Rectal smooth muscle tissue (tissue), 1 donor: ENCODE data around the gene BBX.

Experiments
- H3K27ac ChIP-seq: one replicate; pipeline ENCODE4 v1.7.0; 2013; ENCODE audit warnings: low read depth, low read length, inconsistent platforms
- H3K27me3 ChIP-seq: one replicate; pipeline ENCODE4 v1.7.0; 2013; ENCODE audit warnings: low read length; ENCODE audit not compliant: control insufficient read depth, insufficient read depth
- H3K36me3 ChIP-seq: one replicate; pipeline ENCODE4 v1.7.0; 2013; ENCODE audit warnings: low read length; ENCODE audit not compliant: control insufficient read depth, insufficient read depth
- H3K4me1 ChIP-seq: one replicate; pipeline ENCODE4 v1.7.0; 2013; ENCODE audit warnings: low read length; ENCODE audit not compliant: control insufficient read depth, insufficient read depth
- H3K4me3 ChIP-seq: one replicate; pipeline ENCODE4 v1.7.0; 2013; ENCODE audit warnings: low read length
- H3K9ac ChIP-seq: one replicate; pipeline ENCODE4 v1.7.0; 2013; ENCODE audit warnings: low read length

BBX gene

GRCh38 chr3:107710851-107711250 is 188.1 kb downstream of the BBX start:
- no peak overlapping the region for H3K27ac ChIP-seq
- H3K4me1 ChIP-seq = no peaks in the 10 kb centered on the region
- no peaks in the 10 kb centered on the region for H3K27me3 ChIP-seq
- peaks cover 2% of the 10 kb centered on the region for H3K36me3 ChIP-seq
- no peak overlapping the region for H3K9ac ChIP-seq
- H3K4me3 ChIP-seq = no peak overlapping the region

GRCh38 chr3:107716734-107717133 is 194.0 kb downstream of the BBX start:
- no peaks in the 10 kb centered on the region for H3K36me3 ChIP-seq
- H3K9ac ChIP-seq = no peak overlapping the region
- H3K27me3 ChIP-seq = no peaks in the 10 kb centered on the region
- H3K27ac ChIP-seq = no peak overlapping the region
- H3K4me1 ChIP-seq = no peaks in the 10 kb centered on the region
- no peak overlapping the region for H3K4me3 ChIP-seq

GRCh38 chr3:107718547-107718946 is 195.8 kb downstream of the BBX start:
- H3K4me1 ChIP-seq = no peaks in the 10 kb centered on the region
- no peak overlapping the region for H3K9ac ChIP-seq
- no peak overlapping the region for H3K27ac ChIP-seq
- no peaks in the 10 kb centered on the region for H3K36me3 ChIP-seq
- no peak overlapping the region for H3K4me3 ChIP-seq
- H3K27me3 ChIP-seq = no peaks in the 10 kb centered on the region

- Histone ChIP-seq H3K36me3 (peaks cover 5% of the 10 kb centered on the region), H3K4me3 (no peak overlapping the region), H3K27me3 (no peaks in the 10 kb centered on the region), H3K4me1 (no peaks in the 10 kb centered on the region), H3K9ac (no peak overlapping the region), H3K27ac (no peak overlapping the region)
Observed at GRCh38 chr3:107727102-107727501, 204.3 kb downstream of the BBX start.

- Histone ChIP-seq H3K9ac (no peak overlapping the region), H3K4me1 (no peaks in the 10 kb centered on the region), H3K4me3 (no peak overlapping the region), H3K27ac (no peak overlapping the region), H3K36me3 (peaks cover 5% of the 10 kb centered on the region), H3K27me3 (no peaks in the 10 kb centered on the region)
Observed at GRCh38 chr3:107729686-107730085, 206.9 kb downstream of the BBX start.

GRCh38 chr3:107734317-107734716 is 211.6 kb downstream of the BBX start:
- no peak overlapping the region for H3K27ac ChIP-seq
- H3K27me3 ChIP-seq = no peaks in the 10 kb centered on the region
- peaks cover 5% of the 10 kb centered on the region for H3K36me3 ChIP-seq
- H3K9ac ChIP-seq = no peak overlapping the region
- no peak overlapping the region for H3K4me3 ChIP-seq
- no peaks in the 10 kb centered on the region for H3K4me1 ChIP-seq

- no peak overlapping the region for H3K4me3 ChIP-seq
- H3K36me3 ChIP-seq = no peaks in the 10 kb centered on the region
- H3K27me3 ChIP-seq = no peaks in the 10 kb centered on the region
- H3K9ac ChIP-seq = no peak overlapping the region
- no peaks in the 10 kb centered on the region for H3K4me1 ChIP-seq
- H3K27ac ChIP-seq = no peak overlapping the region
Observed at GRCh38 chr3:107737914-107738313, 215.2 kb downstream of the BBX start.

GRCh38 chr3:107738486-107739183 is 215.9 kb downstream of the BBX start:
- Histone ChIP-seq H3K27ac (no peak overlapping the region), H3K4me1 (no peaks in the 10 kb centered on the region)

GRCh38 chr3:107739227-107739626 is 216.5 kb downstream of the BBX start:
- no peaks in the 10 kb centered on the region for H3K27me3 ChIP-seq
- H3K9ac ChIP-seq = no peak overlapping the region
- H3K4me3 ChIP-seq = no peak overlapping the region
- H3K4me1 ChIP-seq = no peaks in the 10 kb centered on the region
- H3K36me3 ChIP-seq = no peaks in the 10 kb centered on the region
- no peak overlapping the region for H3K27ac ChIP-seq

More at GRCh38 chr3:107738486-107739183, 215.9 kb downstream of the BBX start:
- H3K4me3 ChIP-seq = no peak overlapping the region
- H3K27me3 ChIP-seq = no peaks in the 10 kb centered on the region
- H3K36me3 ChIP-seq = no peaks in the 10 kb centered on the region
- H3K9ac ChIP-seq = no peak overlapping the region

- H3K36me3 ChIP-seq = no peaks in the 10 kb centered on the region
- no peaks in the 10 kb centered on the region for H3K4me1 ChIP-seq
- H3K9ac ChIP-seq = no peak overlapping the region
- no peaks in the 10 kb centered on the region for H3K27me3 ChIP-seq
- H3K27ac ChIP-seq = no peak overlapping the region
- no peak overlapping the region for H3K4me3 ChIP-seq
Observed at GRCh38 chr3:107740992-107741896, 218.5 kb downstream of the BBX start.

- Histone ChIP-seq H3K4me3 (no peak overlapping the region), H3K36me3 (no peaks in the 10 kb centered on the region), H3K4me1 (no peaks in the 10 kb centered on the region), H3K27me3 (no peaks in the 10 kb centered on the region), H3K27ac (no peak overlapping the region), H3K9ac (no peak overlapping the region)
Observed at GRCh38 chr3:107745354-107745753, 222.6 kb downstream of the BBX start.

GRCh38 chr3:107752202-107752990 is 229.6 kb downstream of the BBX start:
- H3K9ac ChIP-seq = no peak overlapping the region
- no peak overlapping the region for H3K27ac ChIP-seq

More at GRCh38 chr3:107752202-107752990, 229.6 kb downstream of the BBX start:
- Histone ChIP-seq H3K4me1 (no peaks in the 10 kb centered on the region), H3K4me3 (no peak overlapping the region), H3K27me3 (no peaks in the 10 kb centered on the region), H3K36me3 (no peaks in the 10 kb centered on the region)
